Measurements from ENCODE around the gene MLN.

MLN gene

GRCh38 chr6:33752646-33753015 lies 51.2 kb downstream of the MLN start:
- Histone ChIP-seq H3K27me3 (ENCODE audit: insufficient read depth, low read length) (no peaks in the 10 kb centered on the region), H3K36me3 (ENCODE audit: insufficient read depth, low read depth, low read length) (no peaks in the 10 kb centered on the region), H3K4me1 (ENCODE audit: insufficient read depth, low read length) (peaks cover 7% of the 10 kb centered on the region; the same call in 1 of the 2 replicates), H3K4me3 (ENCODE audit: low read length) (no peak overlapping the region), H3K27ac (ENCODE audit: low read length) (no peak overlapping the region), H3K9me3 (ENCODE audit: insufficient read depth, low read depth, low read length) (no peaks in the 10 kb centered on the region), H3K9ac (ENCODE audit: low read depth, low read length) (no peak overlapping the region)

GRCh38 chr6:33751771-33752645 lies 51.8 kb downstream of the MLN start:
- H3K9ac ChIP-seq (ENCODE audit: low read depth, low read length) = no peak overlapping the region
- no peak overlapping the region for H3K4me3 ChIP-seq (ENCODE audit: low read length)
- no peaks in the 10 kb centered on the region for H3K36me3 ChIP-seq (ENCODE audit: insufficient read depth, low read depth, low read length)
- H3K9me3 ChIP-seq (ENCODE audit: insufficient read depth, low read depth, low read length) = no peaks in the 10 kb centered on the region
- H3K27me3 ChIP-seq (ENCODE audit: insufficient read depth, low read length) = no peaks in the 10 kb centered on the region
- no peak overlapping the region for H3K27ac ChIP-seq (ENCODE audit: low read length)
- peaks cover 10% of the 10 kb centered on the region; the same call in 1 of the 2 replicates for H3K4me1 ChIP-seq (ENCODE audit: insufficient read depth, low read length)

GRCh38 chr6:33750244-33750991 lies 53.4 kb downstream of the MLN start:
- Histone ChIP-seq H3K4me3 (ENCODE audit: low read length) (no peak overlapping the region), H3K4me1 (ENCODE audit: insufficient read depth, low read length) (peaks cover 23% of the 10 kb centered on the region; the same call in 1 of the 2 replicates), H3K9me3 (ENCODE audit: insufficient read depth, low read depth, low read length) (no peaks in the 10 kb centered on the region), H3K27me3 (ENCODE audit: insufficient read depth, low read length) (no peaks in the 10 kb centered on the region), H3K9ac (ENCODE audit: low read depth, low read length) (no peak overlapping the region), H3K36me3 (ENCODE audit: insufficient read depth, low read depth, low read length) (no peaks in the 10 kb centered on the region), H3K27ac (ENCODE audit: low read length) (no peak overlapping the region)

GRCh38 chr6:33749401-33749800 lies 54.4 kb downstream of the MLN start:
- Histone ChIP-seq H3K9ac (ENCODE audit: low read depth, low read length) (no peak overlapping the region), H3K27me3 (ENCODE audit: insufficient read depth, low read length) (no peaks in the 10 kb centered on the region), H3K36me3 (ENCODE audit: insufficient read depth, low read depth, low read length) (no peaks in the 10 kb centered on the region), H3K9me3 (ENCODE audit: insufficient read depth, low read depth, low read length) (no peaks in the 10 kb centered on the region), H3K4me3 (ENCODE audit: low read length) (no peak overlapping the region), H3K4me1 (ENCODE audit: insufficient read depth, low read length) (peaks cover 28% of the 10 kb centered on the region), H3K27ac (ENCODE audit: low read length) (no peak overlapping the region)

GRCh38 chr6:33748841-33749240 lies 55.0 kb downstream of the MLN start:
- Histone ChIP-seq H3K4me1 (ENCODE audit: insufficient read depth, low read length) (peaks cover 28% of the 10 kb centered on the region), H3K9me3 (ENCODE audit: insufficient read depth, low read depth, low read length) (no peaks in the 10 kb centered on the region), H3K27me3 (ENCODE audit: insufficient read depth, low read length) (no peaks in the 10 kb centered on the region), H3K36me3 (ENCODE audit: insufficient read depth, low read depth, low read length) (no peaks in the 10 kb centered on the region), H3K27ac (ENCODE audit: low read length) (no peak overlapping the region), H3K9ac (ENCODE audit: low read depth, low read length) (no peak overlapping the region), H3K4me3 (ENCODE audit: low read length) (no peak overlapping the region)

GRCh38 chr6:33747823-33748222 lies 56.0 kb downstream of the MLN start:
- Histone ChIP-seq H3K4me3 (ENCODE audit: low read length) (no peak overlapping the region), H3K9ac (ENCODE audit: low read depth, low read length) (no peak overlapping the region), H3K27me3 (ENCODE audit: insufficient read depth, low read length) (no peaks in the 10 kb centered on the region), H3K4me1 (ENCODE audit: insufficient read depth, low read length) (peaks cover 28% of the 10 kb centered on the region), H3K9me3 (ENCODE audit: insufficient read depth, low read depth, low read length) (no peaks in the 10 kb centered on the region), H3K36me3 (ENCODE audit: insufficient read depth, low read depth, low read length) (no peaks in the 10 kb centered on the region), H3K27ac (ENCODE audit: low read length) (no peak overlapping the region)

GRCh38 chr6:33746651-33747100 lies 57.1 kb downstream of the MLN start, which contains the start of gene IP6K3:
Gene IP6K3 (minus strand): TSS chr6:33746905. CDS start chr6:33735476, 11,429 bp downstream.
- Histone ChIP-seq H3K36me3 (ENCODE audit: insufficient read depth, low read depth, low read length) (no peaks in the 10 kb centered on the region), H3K9ac (ENCODE audit: low read depth, low read length) (no peak within 1 kb of the TSS; the same call in 1 of the 2 replicates), H3K9me3 (ENCODE audit: insufficient read depth, low read depth, low read length) (no peaks in the 10 kb centered on the region), H3K4me3 (ENCODE audit: low read length) (0 out of 2 replicates have a peak within 1 kb of the TSS, but pooled peaks have one; percentile 14), H3K4me1 (ENCODE audit: insufficient read depth, low read length) (peaks cover 28% of the 10 kb centered on the region), H3K27ac (ENCODE audit: low read length) (no peak within 1 kb of the TSS), H3K27me3 (ENCODE audit: insufficient read depth, low read length) (no peaks in the 10 kb centered on the region)

- peaks cover 28% of the 10 kb centered on the region for H3K4me1 ChIP-seq (ENCODE audit: insufficient read depth, low read length)
- H3K27me3 ChIP-seq (ENCODE audit: insufficient read depth, low read length) = no peaks in the 10 kb centered on the region
- H3K27ac ChIP-seq (ENCODE audit: low read length) = no peak overlapping the region
- H3K36me3 ChIP-seq (ENCODE audit: insufficient read depth, low read depth, low read length) = no peaks in the 10 kb centered on the region
- H3K4me3 ChIP-seq (ENCODE audit: low read length) = 0 out of 2 replicates have a peak overlapping the region, but pooled peaks have one; percentile 14
- H3K9me3 ChIP-seq (ENCODE audit: insufficient read depth, low read depth, low read length) = no peaks in the 10 kb centered on the region
- no peak overlapping the region; the same call in 1 of the 2 replicates for H3K9ac ChIP-seq (ENCODE audit: low read depth, low read length)
Measured at GRCh38 chr6:33746036-33746600, 57.7 kb downstream of the MLN start.

GRCh38 chr6:33745548-33745947 lies 58.3 kb downstream of the MLN start:
- H3K9me3 ChIP-seq (ENCODE audit: insufficient read depth, low read depth, low read length) = no peaks in the 10 kb centered on the region
- H3K27me3 ChIP-seq (ENCODE audit: insufficient read depth, low read length) = no peaks in the 10 kb centered on the region
- H3K4me1 ChIP-seq (ENCODE audit: insufficient read depth, low read length) = peaks cover 28% of the 10 kb centered on the region
- no peak overlapping the region for H3K9ac ChIP-seq (ENCODE audit: low read depth, low read length)
- H3K36me3 ChIP-seq (ENCODE audit: insufficient read depth, low read depth, low read length) = no peaks in the 10 kb centered on the region
- no peak overlapping the region for H3K4me3 ChIP-seq (ENCODE audit: low read length)
- no peak overlapping the region for H3K27ac ChIP-seq (ENCODE audit: low read length)

- Histone ChIP-seq H3K36me3 (ENCODE audit: insufficient read depth, low read depth, low read length) (no peaks in the 10 kb centered on the region), H3K27ac (ENCODE audit: low read length) (no peak overlapping the region), H3K4me1 (ENCODE audit: insufficient read depth, low read length) (peaks cover 28% of the 10 kb centered on the region), H3K9ac (ENCODE audit: low read depth, low read length) (no peak overlapping the region), H3K9me3 (ENCODE audit: insufficient read depth, low read depth, low read length) (no peaks in the 10 kb centered on the region), H3K4me3 (ENCODE audit: low read length) (no peak overlapping the region), H3K27me3 (ENCODE audit: insufficient read depth, low read length) (no peaks in the 10 kb centered on the region)
Measured at GRCh38 chr6:33744895-33745546, 58.8 kb downstream of the MLN start.

Measured in iPS-20b (cell line).